NCI-H82 treated with DMSO at 0.1 percent for 48 hours (cell line): ENCODE data around the gene SLX4IP.

Experiments
- DNase-seq: peaks from one replicate; lab custom pipeline; 2025; ENCODE audit not compliant: unreplicated experiment; lab: John Stamatoyannopoulos, UW

The SLX4IP gene

GRCh38 chr20:10519361-10520046, 84.4 kb downstream of the SLX4IP start:
- DNase-seq, result no peak

DNA sequence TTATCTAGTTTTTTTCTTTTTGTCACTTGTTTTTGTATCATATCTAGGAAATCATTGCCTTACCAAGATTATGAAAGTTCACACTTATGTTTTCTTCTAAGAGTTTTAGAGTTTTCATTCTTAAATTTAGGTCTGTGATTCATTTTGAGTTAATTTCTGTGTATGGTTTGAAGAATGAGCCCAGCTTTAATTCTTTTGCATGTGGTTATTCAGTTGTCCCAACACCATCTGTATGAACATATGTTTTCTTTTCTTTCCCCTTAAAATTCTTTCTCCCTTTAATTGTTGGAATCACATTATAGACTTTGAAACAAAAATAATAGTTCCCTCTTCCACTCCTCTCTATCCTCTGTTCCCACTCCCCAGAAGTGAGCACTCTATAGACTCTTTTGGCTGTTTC, 85.4 kb downstream of the SLX4IP start:
- no peak for DNase-seq

DNA sequence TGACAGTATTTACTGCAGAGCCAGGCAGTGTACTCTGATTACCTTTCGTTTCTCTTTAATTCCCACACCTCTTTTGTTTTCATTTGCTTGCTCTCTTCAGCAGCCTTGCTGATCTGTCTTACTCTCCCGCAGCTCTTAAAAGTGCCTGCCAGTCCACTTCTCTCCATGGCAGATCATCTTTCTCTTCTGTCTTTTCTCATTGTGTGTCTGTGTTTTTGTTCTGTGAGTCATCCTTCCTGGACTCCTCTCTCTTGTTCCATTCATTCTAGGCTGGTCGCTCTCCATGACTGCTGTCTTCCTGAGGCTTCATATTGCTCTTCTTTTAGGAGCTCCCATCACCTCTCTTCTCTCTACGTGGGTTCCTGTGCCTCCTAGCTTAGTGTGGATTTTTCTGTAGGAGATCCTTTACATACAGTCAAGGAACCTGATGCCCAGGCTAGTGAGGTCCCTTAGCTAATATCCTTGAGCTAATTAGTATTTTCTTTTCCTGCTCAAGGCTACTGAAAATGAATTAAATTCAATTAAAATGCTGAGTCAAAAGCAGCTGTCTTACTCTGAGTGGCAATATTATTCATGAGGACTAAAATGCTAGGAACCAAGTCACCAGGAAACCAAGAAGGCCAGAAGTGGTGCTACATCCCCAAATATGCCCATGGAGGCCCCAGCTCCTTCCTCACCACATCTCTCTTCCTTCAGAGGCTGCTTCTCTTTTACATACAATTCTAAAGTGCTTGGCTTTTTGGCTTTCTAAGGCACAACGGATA, 86.1 kb downstream of the SLX4IP start:
- DNase-seq, result no peak

GRCh38 chr20:10521836-10522235, 86.7 kb downstream of the SLX4IP start:
- DNase-seq, result no peak

DNA sequence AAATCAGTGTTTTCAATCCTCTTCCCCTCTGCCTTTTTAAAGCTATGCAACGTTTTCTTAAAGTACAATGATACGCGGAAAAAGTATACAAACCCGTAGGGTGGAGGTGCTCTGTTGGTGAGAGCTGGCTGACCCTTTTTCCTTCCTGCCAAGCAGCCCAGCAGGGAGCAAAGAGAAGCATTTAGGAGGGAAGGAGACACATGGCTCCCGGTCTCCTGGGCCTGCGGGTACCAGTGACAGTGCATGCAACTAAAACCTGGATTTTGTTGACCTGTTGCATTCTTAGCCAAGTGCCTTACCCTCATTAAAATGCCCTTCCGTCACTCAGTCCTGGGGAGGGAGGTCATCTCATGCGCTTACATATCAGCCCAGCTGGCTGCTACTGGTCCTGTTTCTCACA, 87.2 kb downstream of the SLX4IP start:
- DNase-seq, result no peak

GRCh38 chr20:10523443-10523842, 88.3 kb downstream of the SLX4IP start:
- DNase-seq, result no peak

DNA sequence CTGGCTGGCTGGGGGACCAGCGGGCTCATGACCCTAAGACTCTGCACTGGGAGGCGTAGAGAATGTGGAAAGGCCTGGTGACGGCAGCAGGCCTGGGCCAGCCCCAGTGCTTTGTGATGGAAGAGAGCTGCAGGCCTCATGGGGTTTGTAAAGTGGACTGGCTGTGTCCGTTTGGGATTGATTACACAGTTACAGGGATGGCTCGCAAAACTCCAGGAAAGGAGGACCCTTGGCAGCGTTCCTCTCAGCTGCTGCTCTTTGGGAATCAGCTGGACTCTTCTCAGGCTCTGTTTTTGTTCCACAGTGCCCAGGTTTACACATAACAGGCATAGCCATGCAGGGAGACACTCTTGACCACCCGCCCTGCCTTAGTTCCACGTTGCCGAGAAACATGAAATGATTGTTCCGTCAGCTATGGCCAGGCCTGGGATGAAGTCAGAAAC, 89.0 kb downstream of the SLX4IP start:
- DNase-seq, result no peak

DNA sequence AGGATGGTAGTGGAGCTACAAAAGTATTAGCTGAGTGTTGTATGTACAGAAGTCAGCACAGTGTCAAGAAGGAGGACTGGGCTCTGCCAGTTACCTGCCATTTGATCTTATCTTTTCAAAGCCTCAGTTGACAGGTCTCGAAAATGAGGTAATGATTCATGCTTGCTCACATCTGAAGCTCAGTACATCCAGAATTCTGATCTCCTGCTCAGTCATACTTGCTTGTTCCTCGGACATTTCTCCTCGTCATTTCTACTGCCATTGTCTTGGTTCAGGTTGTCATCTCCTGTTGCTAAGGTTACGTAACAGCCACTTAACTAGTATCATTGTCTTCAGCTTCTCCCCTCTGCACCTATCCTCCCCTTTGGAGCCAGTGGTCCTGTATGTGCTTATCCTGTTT, 89.5 kb downstream of the SLX4IP start:
- no peak for DNase-seq

DNA sequence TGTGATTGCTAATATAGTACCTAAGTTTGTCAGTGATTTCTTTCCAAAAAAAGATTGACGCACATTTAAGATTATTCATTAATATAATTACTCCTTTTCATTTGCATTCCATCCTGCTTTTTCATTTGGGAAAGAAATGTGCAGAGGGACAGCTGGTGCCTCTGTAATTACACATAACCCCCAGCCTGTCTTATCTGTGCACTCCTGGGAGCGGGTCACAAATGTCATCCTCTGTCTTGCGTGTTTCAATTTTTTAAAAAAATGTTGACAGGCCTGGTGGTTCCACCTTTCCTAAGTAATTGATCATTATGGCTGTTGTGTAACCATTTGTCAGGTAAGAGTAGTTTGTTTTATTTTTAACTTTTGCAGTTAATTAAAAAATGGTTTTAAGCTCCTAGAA, 92.7 kb downstream of the SLX4IP start:
- DNase-seq, result no peak

DNA sequence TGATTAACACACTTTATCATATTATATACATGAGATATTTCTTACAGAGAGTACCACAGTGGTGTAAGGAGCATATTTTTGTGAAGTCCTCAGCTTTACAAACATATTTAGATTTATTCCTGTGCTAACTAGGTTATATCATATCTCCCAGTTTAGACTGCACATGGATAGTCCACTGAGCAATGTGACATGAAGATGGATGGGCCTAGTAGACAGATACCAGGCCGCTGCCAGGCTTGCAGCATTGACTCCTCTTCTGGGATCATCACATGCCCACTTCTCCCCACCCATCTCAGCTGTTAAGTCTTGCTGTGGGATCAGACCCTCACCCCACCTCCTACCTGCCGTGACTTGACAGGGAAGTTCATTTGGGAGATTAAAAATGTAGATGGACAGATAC, 95.8 kb downstream of the SLX4IP start:
- no peak for DNase-seq

DNA sequence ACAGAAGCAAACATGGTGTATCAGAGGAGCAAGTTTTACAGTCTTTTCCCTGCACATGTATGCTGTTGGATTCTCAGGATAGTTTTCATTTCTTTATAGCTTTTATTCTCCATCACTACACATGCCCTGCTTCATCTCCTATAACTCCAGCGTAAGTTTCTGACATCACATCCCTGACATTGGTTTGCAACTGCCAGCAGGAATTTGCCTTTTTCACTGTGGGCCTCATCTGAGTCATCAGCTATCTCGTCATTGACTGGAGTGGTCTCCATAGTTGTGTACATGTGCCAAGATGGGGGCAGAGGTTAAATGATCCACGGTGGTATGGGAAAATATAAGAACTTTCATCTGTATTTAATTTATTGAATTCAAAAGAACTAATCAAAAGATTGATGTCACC, 96.7 kb downstream of the SLX4IP start:
- DNase-seq, result no peak

- no peak for DNase-seq
Measured at GRCh38 chr20:10532361-10532760, 97.3 kb downstream of the SLX4IP start.

DNA sequence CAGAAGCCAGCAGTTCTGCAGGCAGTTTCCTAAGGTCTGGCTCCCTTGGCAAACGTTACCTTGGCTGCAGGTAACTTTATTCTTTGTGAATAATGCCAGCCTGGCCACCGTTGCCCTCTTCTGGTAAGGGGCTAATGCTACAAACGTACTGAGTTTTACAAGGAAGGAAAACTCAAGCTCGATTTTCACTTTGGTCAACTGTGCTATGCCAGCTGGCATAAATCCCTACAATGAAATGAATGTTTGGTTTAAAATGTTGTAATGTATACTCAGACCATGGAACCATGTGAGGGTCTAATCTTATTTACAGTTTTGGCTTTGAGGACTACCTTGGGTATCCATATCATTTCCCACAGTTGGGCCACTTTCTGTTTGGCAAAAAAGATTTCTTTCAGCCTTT, 101.4 kb downstream of the SLX4IP start:
- DNase-seq, result no peak

DNA sequence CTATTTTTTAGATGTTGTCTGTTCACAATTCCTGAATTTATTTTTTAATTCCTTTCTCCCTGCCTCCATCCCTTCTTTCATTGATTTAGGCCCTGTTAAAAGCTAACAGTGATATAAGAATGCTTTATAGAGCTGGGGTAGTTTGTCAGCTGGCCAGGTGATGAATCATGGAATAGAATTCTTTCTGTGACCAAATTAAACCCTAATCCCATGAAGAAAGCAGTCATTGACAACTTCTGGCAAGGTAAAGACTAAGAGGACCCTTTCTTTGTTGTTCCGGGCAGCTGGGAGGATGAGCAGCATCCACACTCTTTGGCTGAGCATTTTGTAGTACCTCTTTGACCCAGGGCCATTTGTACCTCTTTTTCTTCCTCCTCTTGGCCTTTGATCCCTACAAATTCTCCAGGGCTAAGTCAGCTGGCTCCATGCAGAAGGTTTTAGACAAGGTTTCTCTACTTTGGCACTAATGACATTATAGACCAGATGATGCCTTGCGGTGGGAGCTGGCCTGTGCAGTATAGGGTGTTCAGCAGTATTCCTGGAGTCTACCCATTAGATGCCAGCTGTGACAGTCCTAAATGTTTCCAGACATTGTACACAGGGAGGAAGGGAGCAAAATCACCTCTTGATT, 102.9 kb downstream of the SLX4IP start:
- DNase-seq, result no peak

GRCh38 chr20:10538768-10539167, 103.7 kb downstream of the SLX4IP start:
- DNase-seq, result no peak

DNA sequence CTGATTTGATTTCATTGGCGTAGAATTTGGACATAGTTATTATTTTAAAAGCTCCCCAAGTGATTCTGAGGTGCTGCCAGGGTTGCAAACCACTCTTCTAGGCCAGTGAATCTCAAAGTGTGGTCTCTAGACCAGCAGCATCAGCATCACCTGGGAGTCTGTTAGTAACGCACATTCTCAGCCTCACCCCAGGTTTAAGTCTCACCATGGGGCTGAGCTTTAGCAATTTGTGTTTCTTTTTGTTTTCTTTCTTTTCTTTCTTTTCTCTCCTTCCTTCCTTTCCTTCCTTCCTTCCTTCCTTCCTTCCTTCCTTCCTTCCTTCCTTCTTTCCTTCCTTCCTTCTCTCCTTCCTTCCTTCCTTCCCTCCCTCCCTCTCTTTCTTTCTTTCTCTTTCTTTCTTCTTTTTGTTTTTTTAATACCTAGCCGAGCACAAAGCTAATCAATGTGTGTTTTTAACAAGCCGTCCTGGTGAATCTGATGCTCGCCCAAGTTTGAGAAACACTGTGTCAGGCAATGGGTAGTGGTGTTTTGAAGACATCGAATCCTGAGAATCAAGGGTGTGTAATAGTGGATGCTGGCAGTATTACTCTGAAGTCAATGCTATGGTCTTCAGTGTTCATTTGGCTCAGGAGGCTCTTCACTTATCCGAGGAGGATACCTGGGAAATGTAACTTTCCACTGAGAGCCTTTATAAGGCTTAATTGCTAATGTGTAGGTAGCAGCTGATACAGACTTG, 104.9 kb downstream of the SLX4IP start:
- no peak for DNase-seq

- DNase-seq, result no peak
Measured at GRCh38 chr20:10540636-10541493, 105.8 kb downstream of the SLX4IP start.

- no peak for DNase-seq
Measured at GRCh38 chr20:10541668-10542411, 106.7 kb downstream of the SLX4IP start.

DNA sequence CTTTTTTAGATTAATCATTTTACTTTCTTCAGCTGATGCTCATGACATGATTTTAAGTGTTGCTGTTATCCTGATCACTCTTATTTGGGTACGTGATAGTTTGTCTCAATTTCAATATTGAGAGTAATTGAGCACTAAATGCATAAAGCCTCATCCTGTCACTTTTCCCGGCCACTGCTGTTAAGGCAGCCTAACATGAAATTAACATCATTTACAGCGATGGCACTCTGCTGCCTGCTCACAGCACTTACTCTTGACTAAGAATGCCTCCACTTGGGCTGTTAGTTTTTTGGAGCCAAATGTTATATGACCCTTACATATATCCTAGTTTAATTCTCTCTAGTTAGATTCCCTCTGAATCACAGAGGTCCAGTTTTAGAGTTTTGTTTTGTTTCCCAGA, 107.3 kb downstream of the SLX4IP start:
- no peak for DNase-seq

GRCh38 chr20:10543480-10543879, 108.4 kb downstream of the SLX4IP start:
- DNase-seq, result no peak
